Ishikawa (cell line): ENCODE measurements around the gene TMEM252.

Source experiments
- CEBPB ChIP-seq: IDR thresholded peaks from 2 replicates; pipeline ENCODE4 v1.6.1; 2012
- CREB1 ChIP-seq: IDR thresholded peaks from 2 replicates; pipeline ENCODE4 v1.6.1; 2012; ENCODE audit warnings: low read depth
- EGR1 ChIP-seq: IDR thresholded peaks from 2 replicates; pipeline ENCODE4 v1.6.1; 2012
- EP300 ChIP-seq: IDR thresholded peaks from 2 replicates; pipeline ENCODE4 v1.6.1; 2012; ENCODE audit warnings: borderline replicate concordance
- MAX ChIP-seq: IDR thresholded peaks from 2 replicates; pipeline ENCODE4 v1.6.1; 2012
- REST ChIP-seq: IDR thresholded peaks from 2 replicates; pipeline ENCODE4 v1.6.1; 2012; ENCODE audit warnings: low read depth, mild to moderate bottlenecking
- TAF1 ChIP-seq: IDR thresholded peaks from 2 replicates; pipeline ENCODE4 v1.6.1; 2012; ENCODE audit warnings: low read depth, mild to moderate bottlenecking
- TCF12 ChIP-seq: IDR thresholded peaks from 2 replicates; pipeline ENCODE4 v1.6.1; 2012; ENCODE audit warnings: low read depth
- TEAD4 ChIP-seq: IDR thresholded peaks from 2 replicates; pipeline ENCODE4 v1.6.1; 2012
- YY1 ChIP-seq: IDR thresholded peaks from 2 replicates; pipeline ENCODE4 v1.6.1; 2012; ENCODE audit warnings: low read depth
- ZBTB7A ChIP-seq: IDR thresholded peaks from 2 replicates; pipeline ENCODE4 v1.6.1; 2012; ENCODE audit warnings: low read depth

GRCh38 chr9:68498816-68499215 is 41.9 kb downstream of the TMEM252 start:
- TF ChIP-seq CREB1 (no peak), TAF1 (no peak), EP300 (no peak), EGR1 (no peak), ZBTB7A (no peak), TCF12 (no peak), REST (no peak), YY1 (no peak), MAX (no peak), TEAD4 (no peak), CEBPB (no peak)
